ENCODE measurements around the gene VAC14. TPM values are rescaled to one million over a fixed set of nuclear protein-coding genes. Genes with fewer than 3 reads are reported as not detected.

VAC14 gene
- total RNA-seq, 1 experiment from 2014 or later, result 35.3 TPM

DNA sequence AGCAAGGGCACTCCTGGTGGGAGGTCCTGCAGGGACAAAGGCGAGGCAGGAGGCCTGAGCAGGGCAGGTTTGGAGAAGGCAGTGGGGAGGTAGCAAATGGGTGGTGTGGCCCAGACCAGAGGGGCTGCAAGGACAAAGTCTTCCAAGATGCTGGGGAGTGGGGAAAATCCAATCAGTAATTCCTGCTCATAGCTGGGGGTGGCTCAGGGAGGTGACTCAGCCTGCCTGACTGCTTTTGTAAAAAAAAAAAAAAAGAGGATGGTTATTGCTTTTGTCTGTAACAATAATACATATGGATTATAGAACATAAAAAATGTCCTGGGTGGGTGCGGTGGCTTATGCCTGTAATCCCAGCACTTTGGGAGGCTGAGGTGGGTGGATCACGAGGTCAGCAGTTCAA, 149.4 kb downstream of the VAC14 start:
- no peaks in the 10 kb centered on the region for H3K79me2 ChIP-seq (ENCODE audit: insufficient read depth, low read length)
- no peak overlapping the region for H3K9ac ChIP-seq (ENCODE audit: low read length)
- ChIA-PET RAD21 (ENCODE audit: low non-redundant PET in 1 of 2, low total read pairs in 2 of 2, uncharacterized antibody in 2 of 2, unreplicated experiment in 2 of 2) (no interaction called here), CTCF (interaction anchor here (1.6 kb wide), 1 partner anchor 119 kb away, joined by 3 read pairs; no protein-coding TSS in a partner anchor), POLR2A (no interaction called here)
- H3K27ac ChIP-seq (ENCODE audit: low read depth, low read length), result no peak overlapping the region
- no peak for DNase-seq (ENCODE audit: low read depth, low spot score)
- intact Hi-C loops (cut with micrococcal nuclease), result loop anchor here (5.0 to 10.0 kb wide), 3 partner anchors 127 to 854 kb away; partner anchors contain the start of genes COG4 and SF3B3
- H4K20me1 ChIP-seq (ENCODE audit: insufficient read depth), result no peaks in the 10 kb centered on the region
- ATAC-seq, result no peak
- no peaks in the 10 kb centered on the region for H3K9me2 ChIP-seq (ENCODE audit: insufficient read depth)
- H2AFZ ChIP-seq (ENCODE audit: low read depth, low read length, poor library complexity, severe bottlenecking), result no peak overlapping the region
- TF ChIP-seq SIN3A (IDR thresholded peaks at IDR 0.05; ENCODE audit: low read depth) (no peak), POLR2AphosphoS5 (IDR thresholded peaks at IDR 0.05; ENCODE audit: low read depth, low read length) (no peak), SRF (IDR thresholded peaks at IDR 0.05; ENCODE audit: low read depth) (no peak), EGR1 (IDR thresholded peaks at IDR 0.05; ENCODE audit: low read depth) (no peak), ZNF274 (IDR thresholded peaks at IDR 0.05; ENCODE audit: low read depth, low read length) (no peak), RAD21 (IDR thresholded peaks at IDR 0.05; ENCODE audit: low read depth) (no peak), TCF7L2 (IDR thresholded peaks at IDR 0.05; ENCODE audit: borderline replicate concordance, extremely low read depth, insufficient read depth, insufficient read length) (no peak), ZFX (IDR thresholded peaks at IDR 0.05) (no peak)
- TF ChIP-seq, protein P1, sequence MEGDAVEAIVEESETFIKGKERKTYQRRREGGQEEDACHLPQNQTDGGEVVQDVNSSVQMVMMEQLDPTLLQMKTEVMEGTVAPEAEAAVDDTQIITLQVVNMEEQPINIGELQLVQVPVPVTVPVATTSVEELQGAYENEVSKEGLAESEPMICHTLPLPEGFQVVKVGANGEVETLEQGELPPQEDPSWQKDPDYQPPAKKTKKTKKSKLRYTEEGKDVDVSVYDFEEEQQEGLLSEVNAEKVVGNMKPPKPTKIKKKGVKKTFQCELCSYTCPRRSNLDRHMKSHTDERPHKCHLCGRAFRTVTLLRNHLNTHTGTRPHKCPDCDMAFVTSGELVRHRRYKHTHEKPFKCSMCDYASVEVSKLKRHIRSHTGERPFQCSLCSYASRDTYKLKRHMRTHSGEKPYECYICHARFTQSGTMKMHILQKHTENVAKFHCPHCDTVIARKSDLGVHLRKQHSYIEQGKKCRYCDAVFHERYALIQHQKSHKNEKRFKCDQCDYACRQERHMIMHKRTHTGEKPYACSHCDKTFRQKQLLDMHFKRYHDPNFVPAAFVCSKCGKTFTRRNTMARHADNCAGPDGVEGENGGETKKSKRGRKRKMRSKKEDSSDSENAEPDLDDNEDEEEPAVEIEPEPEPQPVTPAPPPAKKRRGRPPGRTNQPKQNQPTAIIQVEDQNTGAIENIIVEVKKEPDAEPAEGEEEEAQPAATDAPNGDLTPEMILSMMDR (IDR thresholded peaks at IDR 0.05 in 2 of 3, conservative IDR thresholded peaks at IDR 0.05 in 1 of 3; ENCODE audit: borderline replicate concordance in 1 of 3, insufficient read depth in 1 of 3, low read depth in 2 of 3, low read length in 2 of 3), result no peak
- TF ChIP-seq, protein P2, sequence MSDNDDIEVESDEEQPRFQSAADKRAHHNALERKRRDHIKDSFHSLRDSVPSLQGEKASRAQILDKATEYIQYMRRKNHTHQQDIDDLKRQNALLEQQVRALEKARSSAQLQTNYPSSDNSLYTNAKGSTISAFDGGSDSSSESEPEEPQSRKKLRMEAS (IDR thresholded peaks at IDR 0.05), result no peak
- TF ChIP-seq, protein P3, sequence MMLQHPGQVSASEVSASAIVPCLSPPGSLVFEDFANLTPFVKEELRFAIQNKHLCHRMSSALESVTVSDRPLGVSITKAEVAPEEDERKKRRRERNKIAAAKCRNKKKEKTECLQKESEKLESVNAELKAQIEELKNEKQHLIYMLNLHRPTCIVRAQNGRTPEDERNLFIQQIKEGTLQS (IDR thresholded peaks at IDR 0.05), result no peak
- H3K4me3 ChIP-seq (replicated peaks in 1 of 2; ENCODE audit: low read depth in 1 of 2, low read length in 2 of 2), result no peak overlapping the region
- no peaks in the 10 kb centered on the region for H3K27me3 ChIP-seq (ENCODE audit: insufficient read depth, low read length)
- BruUV-seq (replicated peaks), result no TSS peak
- no peak overlapping the region for H3K4me2 ChIP-seq (ENCODE audit: low read length)
- H3K9me3 ChIP-seq (ENCODE audit: control insufficient read depth in 1 of 2, insufficient read depth in 1 of 2, low read depth in 1 of 2, low read length in 2 of 2), result no peaks in the 10 kb centered on the region
- H3K4me1 ChIP-seq (ENCODE audit: control insufficient read depth in 1 of 2, insufficient read depth in 2 of 2, low read length in 2 of 2), result peaks cover 0 to 8% of the 10 kb centered on the region in 2 experiments; a peak in 2 of 4 replicates
- no peaks in the 10 kb centered on the region for H3K36me3 ChIP-seq (ENCODE audit: control insufficient read depth in 1 of 2, insufficient read depth in 2 of 2, low read length in 2 of 2)
